Activated gamma-delta T cell treated with Interleukin-2 at 50 U/mL for 16 hours (primary cell): ENCODE measurements around the gene OSM.
"Not testable (repeated sequence)": the region's sequence is repeated elsewhere in the genome, so short reads cannot be mapped to it uniquely, and the experiment has no call there.

ENCODE experiments used
- DNase-seq: peaks from one replicate; pipeline ENCODE4 v3.0.0-alpha.2; 2020

Gene OSM

DNA sequence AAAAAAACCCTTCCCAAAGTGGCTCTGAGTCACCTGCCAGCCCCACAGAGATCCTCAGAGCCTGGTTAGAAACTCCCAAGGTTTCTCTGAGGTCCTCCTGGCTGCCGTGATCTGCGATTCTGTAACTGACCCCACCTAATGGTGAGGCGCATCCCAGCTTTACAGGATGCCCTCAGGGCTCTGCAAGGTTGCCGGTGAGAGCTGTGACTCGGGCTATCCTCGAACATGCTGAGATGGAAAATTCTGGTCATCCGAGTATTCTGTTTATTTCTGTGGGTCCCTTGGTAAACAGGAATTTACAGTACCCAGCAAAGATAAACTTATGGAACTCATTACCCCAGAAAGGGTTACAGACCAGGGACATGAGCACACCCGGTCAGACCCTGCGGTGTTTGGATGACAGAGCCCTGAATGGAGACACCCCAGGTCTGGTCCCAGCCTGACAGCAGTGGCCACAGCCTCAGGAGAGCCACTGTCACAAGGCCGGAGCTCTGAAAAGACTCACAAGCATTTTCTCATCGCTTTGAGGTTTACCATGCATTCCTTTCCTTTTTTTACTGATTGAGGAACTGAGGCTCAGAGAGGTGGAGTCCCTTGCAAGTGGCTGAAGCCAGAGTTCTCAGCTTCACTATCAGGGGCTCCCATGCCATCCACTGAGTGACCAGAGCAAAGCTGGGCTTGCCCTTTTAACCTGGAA lies 42.3 kb downstream of the OSM start:
- no peak for DNase-seq

GRCh38 chr22:30223303-30223702 lies 43.3 kb downstream of the OSM start:
- no peak for DNase-seq

DNA sequence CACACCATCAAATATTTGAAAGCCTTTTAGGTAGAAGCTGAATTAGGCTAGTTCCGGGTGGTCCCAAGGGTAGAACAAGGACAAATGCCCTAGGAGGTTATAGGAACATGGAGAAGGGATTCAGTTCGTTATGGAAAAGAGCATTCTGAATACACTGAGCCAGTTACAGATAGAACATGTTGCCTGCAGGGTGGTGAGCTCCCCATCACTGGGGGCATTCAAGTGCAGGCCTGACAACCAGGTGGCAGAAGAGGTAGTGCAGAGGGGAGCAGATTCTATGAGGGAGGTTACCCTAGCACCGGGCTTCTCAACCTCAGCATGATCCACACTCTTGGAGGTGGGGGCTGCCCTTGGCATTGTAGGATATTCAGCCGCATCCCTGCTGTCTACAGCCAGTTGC lies 44.3 kb downstream of the OSM start:
- no peak for DNase-seq

- DNase-seq = peak; percentile 56
Measured at GRCh38 chr22:30221121-30221992, 45.3 kb downstream of the OSM start.

DNA sequence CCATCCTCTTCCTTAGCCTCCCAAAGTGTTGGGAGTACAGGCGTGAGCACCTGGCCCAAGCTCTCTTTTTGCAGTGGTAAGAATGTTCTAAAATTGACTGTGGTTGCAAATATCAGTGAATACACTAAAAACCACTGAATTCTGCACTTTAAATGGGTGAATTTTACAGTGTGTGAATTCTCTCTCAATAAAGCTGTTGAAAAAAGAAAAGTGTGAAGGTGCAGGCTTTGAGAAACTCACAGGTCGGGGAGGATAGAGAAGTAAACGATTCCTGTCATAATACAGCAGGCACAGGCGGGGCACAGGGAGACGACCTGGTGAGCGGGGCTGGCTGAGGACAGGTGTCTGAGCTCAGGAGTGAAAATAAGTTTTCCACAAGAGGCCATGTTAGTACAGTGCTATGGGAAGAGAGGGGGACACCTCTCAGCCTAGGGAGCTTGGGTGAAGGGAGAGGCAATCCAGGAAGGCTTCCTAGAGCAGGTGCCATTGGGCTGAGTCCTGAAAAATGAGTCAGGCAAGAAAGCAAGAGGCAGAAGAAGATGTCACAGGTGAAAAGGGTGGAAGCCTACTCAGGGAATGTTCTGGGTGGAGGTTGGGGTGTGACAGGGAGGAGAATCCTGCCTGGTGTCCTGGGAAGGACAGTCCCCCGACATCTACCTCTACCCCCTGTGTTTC lies 46.2 kb downstream of the OSM start:
- DNase-seq = no peak

- no peak for DNase-seq
Measured at GRCh38 chr22:30219668-30220278, 46.9 kb downstream of the OSM start.

- no peak for DNase-seq
Measured at GRCh38 chr22:30219049-30219654, 47.5 kb downstream of the OSM start.

- DNase-seq = no peak
Measured at GRCh38 chr22:30217698-30218560, 48.7 kb downstream of the OSM start.

DNA sequence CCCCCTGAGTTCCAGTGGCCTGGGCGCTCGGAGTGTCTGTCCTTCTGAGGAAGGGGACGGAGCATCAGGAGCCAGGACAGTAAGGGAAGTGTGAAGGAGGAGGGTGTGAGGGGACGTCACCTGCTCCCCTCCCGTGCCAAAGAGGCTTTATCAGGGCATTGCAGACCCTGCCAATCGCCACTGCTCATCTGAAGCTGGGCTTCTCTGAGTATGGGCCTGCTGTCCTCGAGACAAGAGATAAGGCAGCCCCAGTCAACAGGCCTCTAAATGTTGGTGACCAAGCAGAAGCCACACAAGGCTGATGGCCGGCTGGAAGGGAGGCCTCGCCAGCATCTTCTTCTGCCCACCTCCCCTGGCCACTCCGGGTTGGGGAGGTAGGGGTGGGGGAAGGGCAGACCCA lies 49.9 kb downstream of the OSM start:
- no peak for DNase-seq

GRCh38 chr22:30216272-30216671 lies 50.4 kb downstream of the OSM start:
- DNase-seq = not testable (repeated sequence)

GRCh38 chr22:30214703-30215407 lies 51.8 kb downstream of the OSM start:
- no peak for DNase-seq

- DNase-seq = no peak
Measured at GRCh38 chr22:30212996-30213441, 53.6 kb downstream of the OSM start.
